NK-92 treated with Interleukin-12 subunit alpha and Interleukin-12 subunit beta, amount 100 ng/mL, for 24 hours (cell line): Measurements from ENCODE around the gene ARHGAP9.

Experiments used
- DNase-seq: peaks from one replicate; lab custom pipeline; 2025; lab: John Stamatoyannopoulos, UW

Gene ARHGAP9

GRCh38 chr12:57472391-57472790 lies 7.3 kb downstream of the ARHGAP9 start:
- no peak for DNase-seq

- no peak for DNase-seq
Measured at GRCh38 chr12:57471661-57472060, 8.0 kb downstream of the ARHGAP9 start.

- no peak for DNase-seq
Measured at GRCh38 chr12:57470970-57471656, 8.6 kb downstream of the ARHGAP9 start.

- DNase-seq, result no peak
Measured at GRCh38 chr12:57470286-57470969, 9.2 kb downstream of the ARHGAP9 start.

GRCh38 chr12:57469296-57470164 lies 10.1 kb downstream of the ARHGAP9 start:
- DNase-seq, result no peak

GRCh38 chr12:57467915-57468314 lies 11.8 kb downstream of the ARHGAP9 start:
- DNase-seq, result no peak

GRCh38 chr12:57467212-57467874 lies 12.3 kb downstream of the ARHGAP9 start:
- no peak for DNase-seq

- no peak for DNase-seq
Measured at GRCh38 chr12:57465747-57466505, 13.7 kb downstream of the ARHGAP9 start.

- DNase-seq, result no peak
Measured at GRCh38 chr12:57465030-57465746, 14.5 kb downstream of the ARHGAP9 start.

GRCh38 chr12:57464569-57464968 lies 15.1 kb downstream of the ARHGAP9 start:
- DNase-seq, result no peak

- DNase-seq, result no peak
Measured at GRCh38 chr12:57462912-57463253, 16.8 kb downstream of the ARHGAP9 start.

- DNase-seq, result peak; percentile 71
Measured at GRCh38 chr12:57462251-57462911, 17.3 kb downstream of the ARHGAP9 start.

- DNase-seq, result no peak
Measured at GRCh38 chr12:57461917-57462250, 17.8 kb downstream of the ARHGAP9 start.

GRCh38 chr12:57461276-57461916 lies 18.3 kb downstream of the ARHGAP9 start:
- DNase-seq, result peak; percentile 36

GRCh38 chr12:57460841-57461275 lies 18.8 kb downstream of the ARHGAP9 start:
- DNase-seq, result no peak

GRCh38 chr12:57460468-57460784 lies 19.2 kb downstream of the ARHGAP9 start:
- no peak for DNase-seq

- DNase-seq, result no peak
Measured at GRCh38 chr12:57459750-57460467, 19.8 kb downstream of the ARHGAP9 start, which contains the start of gene GLI1. GLI1 (plus strand) TSS chr12:57459785; CDS start chr12:57463692, 3,907 bp downstream.

- peak; percentile 90 for DNase-seq
Measured at GRCh38 chr12:57459055-57459749, 20.5 kb downstream of the ARHGAP9 start.

- DNase-seq, result no peak
Measured at GRCh38 chr12:57458665-57459054, 21.0 kb downstream of the ARHGAP9 start.
